ENCODE data around the gene TRPM4. TPM values are rescaled to one million over a fixed set of nuclear protein-coding genes. Genes with fewer than 3 reads are reported as not detected.

The TRPM4 gene
- polyA plus RNA-seq, 1 of the 3 experiments (the other 2 are of a cell fraction) = 20.6 TPM

GRCh38 chr19:49119411-49120324 is 37.9 kb upstream of the TRPM4 start, which contains the start of gene PPFIA3 (continued):
- TF ChIP-seq SMC3 (IDR thresholded peaks at IDR 0.05; ENCODE audit: low read depth, low read length) = no peak
- TF ChIP-seq RAD21 (IDR thresholded peaks at IDR 0.05; ENCODE audit: low read length) = no peak
- TF ChIP-seq REST (IDR thresholded peaks at IDR 0.05; ENCODE audit: low read depth, low read length) = peak; percentile 99
- TF ChIP-seq NFIC (IDR thresholded peaks at IDR 0.05; ENCODE audit: borderline replicate concordance) = peak; percentile 73; the same call in 1 of the 2 replicates
- no peak for TF ChIP-seq PBX3 (IDR thresholded peaks at IDR 0.05)
- no peak for TF ChIP-seq RXRA (IDR thresholded peaks at IDR 0.05; ENCODE audit: borderline replicate concordance, low read depth)
- no peak for TF ChIP-seq FOXM1 (IDR thresholded peaks at IDR 0.05; ENCODE audit: low read depth)
- TF ChIP-seq MAX (IDR thresholded peaks at IDR 0.05; ENCODE audit: low read depth) = peak; percentile 59; the same call in 1 of the 2 replicates
- no peak for TF ChIP-seq RFX5 (IDR thresholded peaks at IDR 0.05; ENCODE audit: low read length)
- TF ChIP-seq YY1 (IDR thresholded peaks at IDR 0.05; ENCODE audit: low read depth) = no peak
- no peak for TF ChIP-seq TEAD4 (IDR thresholded peaks at IDR 0.05; ENCODE audit: borderline replicate concordance, insufficient read depth)
- no peak for TF ChIP-seq NRF1 (IDR thresholded peaks at IDR 0.05; ENCODE audit: low read depth, low read length)
- no peak for TF ChIP-seq TAF1 (IDR thresholded peaks at IDR 0.05; ENCODE audit: borderline replicate concordance, low read depth, low read length)
- peak; percentile 82; the same call in 1 of the 2 replicates for TF ChIP-seq SIN3A (IDR thresholded peaks at IDR 0.05; ENCODE audit: borderline replicate concordance, low read depth, low read length)
- TF ChIP-seq RCOR1 (IDR thresholded peaks at IDR 0.05; ENCODE audit: low read length) = no peak
- TF ChIP-seq EZH2phosphoT487 (IDR thresholded peaks at IDR 0.05; ENCODE audit: borderline replicate concordance, low read depth) = no peak
- no peak for TF ChIP-seq ELF1 (IDR thresholded peaks at IDR 0.05)
- no peak for TF ChIP-seq ZBTB33 (IDR thresholded peaks at IDR 0.05; ENCODE audit: borderline replicate concordance, low read depth)
- no peak for TF ChIP-seq POLR2AphosphoS5 (IDR thresholded peaks at IDR 0.05; ENCODE audit: low read depth, low read length)

All from SK-N-SH (cell line).